ENCODE results near the gene COL17A1. TPM values are rescaled to one million over a fixed set of nuclear protein-coding genes. Genes with fewer than 3 reads are reported as not detected.

The COL17A1 gene
- polyA plus RNA-seq (2013, experiment 1 of 2) = 1.3 TPM
- 1.2 TPM for polyA plus RNA-seq (2013, experiment 2 of 2)

DNA sequence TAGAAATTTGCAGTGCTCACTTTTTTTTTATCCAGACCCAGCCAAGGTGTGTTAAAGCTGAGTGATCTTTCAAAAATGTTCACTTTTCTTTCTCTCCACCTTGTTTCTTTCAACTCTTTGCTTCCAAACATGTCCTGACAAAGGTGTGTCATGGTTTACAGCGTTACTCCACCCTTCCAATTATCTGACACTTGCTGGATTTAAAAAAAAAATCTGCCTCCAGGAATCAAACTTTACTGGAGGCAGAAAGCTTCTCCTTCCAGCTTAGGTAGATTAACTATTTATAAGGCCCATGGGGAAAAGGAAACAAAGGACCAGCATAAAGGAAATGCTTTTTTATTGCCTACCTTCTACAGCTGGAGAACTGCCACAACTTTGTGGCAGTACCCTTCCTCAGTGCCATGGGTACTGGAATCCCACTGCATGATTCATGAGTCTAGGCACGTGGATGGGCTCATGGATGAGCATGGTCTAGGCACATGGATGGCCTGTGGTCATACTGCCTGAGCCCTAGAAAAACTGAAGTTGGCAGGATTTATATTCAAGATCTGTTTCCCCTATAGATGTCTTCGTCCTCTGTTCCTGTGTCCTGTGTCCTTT is at the start of gene COL17A1:
Gene COL17A1, minus strand, starts transcription at position 80 of the 600 bp plus-strand sequence. CDS start 5,207 bp downstream, outside the sequence.
- H4K8ac ChIP-seq (ENCODE audit: low read depth, low read length) = no peak within 1 kb of the TSS
- no peak within 1 kb of the TSS for H3K4me3 ChIP-seq (ENCODE audit: low read length in 2 of 2)
- H4K91ac ChIP-seq (ENCODE audit: low read depth, low read length, poor library complexity) = no peak within 1 kb of the TSS
- H3K27ac ChIP-seq (replicated peaks; ENCODE audit: low read length) = no peak within 1 kb of the TSS
- H3K4me1 ChIP-seq (ENCODE audit: control insufficient read depth in 2 of 2, insufficient read depth in 1 of 2, low read depth in 1 of 2, low read length in 2 of 2) = peaks cover 9 to 12% of the 10 kb centered on the region in 2 donors
- no peak within 1 kb of the TSS for H3K23ac ChIP-seq (ENCODE audit: low read depth, low read length, poor library complexity)
- no peak within 1 kb of the TSS for H2BK12ac ChIP-seq (ENCODE audit: low read length)
- H3K27me3 ChIP-seq (ENCODE audit: control insufficient read depth in 3 of 3, insufficient read depth in 3 of 3, low read depth in 1 of 3, low read length in 3 of 3) = no peaks in the 10 kb centered on the region
- H2BK5ac ChIP-seq (ENCODE audit: low read length) = no peak within 1 kb of the TSS
- H3K4ac ChIP-seq (ENCODE audit: low read length) = no peak within 1 kb of the TSS
- H3K14ac ChIP-seq (ENCODE audit: low read length) = no peak within 1 kb of the TSS
- DNase-seq (ENCODE audit: low spot score) = no peak
- H2AK5ac ChIP-seq (ENCODE audit: low read depth, low read length) = no peak within 1 kb of the TSS
- no peaks in the 10 kb centered on the region for H3K79me1 ChIP-seq (ENCODE audit: low read depth, low read length)
- WGBS, 2 donors (ENCODE audit: extremely low coverage in 2 of 2, insufficient read length in 2 of 2, insufficient replicate concordance in 1 of 2) = no CpG with 5 or more reads among the region's 3 CpGs
- no peak within 1 kb of the TSS for H3K4me2 ChIP-seq (ENCODE audit: insufficient read depth, low read length, poor library complexity, severe bottlenecking)
- no peak within 1 kb of the TSS for H2BK120ac ChIP-seq (ENCODE audit: low read depth, low read length)
- H3K9ac ChIP-seq (ENCODE audit: low read depth, low read length, poor library complexity) = no peak within 1 kb of the TSS
- no peak within 1 kb of the TSS for H3K18ac ChIP-seq (ENCODE audit: low read length)
- H2BK15ac ChIP-seq (ENCODE audit: low read length) = no peak within 1 kb of the TSS
- H3K9me3 ChIP-seq (replicated peaks in 1 of 2; ENCODE audit: control insufficient read depth in 2 of 2, insufficient read depth in 1 of 2, low read depth in 1 of 2, low read length in 2 of 2) = no peaks in the 10 kb centered on the region
- H3K36me3 ChIP-seq (replicated peaks in 1 of 2; ENCODE audit: control insufficient read depth in 2 of 2, insufficient read depth in 2 of 2, low read length in 2 of 2) = no peaks in the 10 kb centered on the region
- H2AFZ ChIP-seq (ENCODE audit: low read length) = no peak within 1 kb of the TSS

DNA sequence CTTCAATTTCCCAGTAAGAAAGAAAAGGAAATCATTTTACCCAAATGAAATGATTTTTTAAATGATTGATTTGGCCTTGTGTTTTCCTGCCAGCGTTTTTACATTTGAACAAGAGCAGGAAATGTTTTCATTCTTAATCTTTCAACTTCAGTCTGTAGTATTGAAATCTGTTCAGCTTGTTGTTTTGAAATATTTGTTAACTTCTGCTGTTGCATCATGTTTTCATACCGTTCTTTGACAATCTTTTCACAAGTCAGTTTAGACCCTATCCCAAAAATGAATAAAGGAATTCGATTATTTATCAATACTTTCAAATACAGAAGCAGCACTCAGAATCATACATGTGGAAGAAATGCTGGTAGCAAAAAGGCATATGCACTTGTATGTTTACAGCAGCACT is 44.4 kb upstream of the COL17A1 start:
- Histone ChIP-seq H2BK120ac (ENCODE audit: low read depth, low read length) (no peak overlapping the region), H2BK15ac (ENCODE audit: low read length) (no peak overlapping the region), H2BK12ac (ENCODE audit: low read length) (no peak overlapping the region), H3K36me3 (replicated peaks in 1 of 2; ENCODE audit: control insufficient read depth in 2 of 2, insufficient read depth in 2 of 2, low read length in 2 of 2) (peaks cover 0 to 14% of the 10 kb centered on the region in 2 donors), H3K23ac (ENCODE audit: low read depth, low read length, poor library complexity) (no peak overlapping the region), H2BK5ac (ENCODE audit: low read length) (no peak overlapping the region), H3K9me3 (replicated peaks in 1 of 2; ENCODE audit: control insufficient read depth in 2 of 2, insufficient read depth in 1 of 2, low read depth in 1 of 2, low read length in 2 of 2) (no peaks in the 10 kb centered on the region), H4K8ac (ENCODE audit: low read depth, low read length) (no peak overlapping the region), H3K4me1 (ENCODE audit: control insufficient read depth in 2 of 2, insufficient read depth in 1 of 2, low read depth in 1 of 2, low read length in 2 of 2) (peaks cover 0 to 5% of the 10 kb centered on the region in 2 donors), H4K91ac (ENCODE audit: low read depth, low read length, poor library complexity) (no peak overlapping the region), H3K4me2 (ENCODE audit: insufficient read depth, low read length, poor library complexity, severe bottlenecking) (no peak overlapping the region), H3K79me1 (ENCODE audit: low read depth, low read length) (no peaks in the 10 kb centered on the region), H2AK5ac (ENCODE audit: low read depth, low read length) (no peak overlapping the region), H3K18ac (ENCODE audit: low read length) (no peak overlapping the region), H3K4ac (ENCODE audit: low read length) (no peak overlapping the region), H3K27ac (replicated peaks; ENCODE audit: low read length) (no peak overlapping the region), H3K27me3 (ENCODE audit: control insufficient read depth in 3 of 3, insufficient read depth in 3 of 3, low read depth in 1 of 3, low read length in 3 of 3) (no peaks in the 10 kb centered on the region), H3K4me3 (ENCODE audit: low read length in 2 of 2) (no peak overlapping the region), H3K9ac (ENCODE audit: low read depth, low read length, poor library complexity) (no peak overlapping the region), H3K14ac (ENCODE audit: low read length) (no peak overlapping the region), H2AFZ (ENCODE audit: low read length) (no peak overlapping the region)
- no CpG with 5 or more reads among the region's 3 CpGs for WGBS, 2 donors (ENCODE audit: extremely low coverage in 2 of 2, insufficient read length in 2 of 2, insufficient replicate concordance in 1 of 2)
- DNase-seq (ENCODE audit: low spot score) = no peak

DNA sequence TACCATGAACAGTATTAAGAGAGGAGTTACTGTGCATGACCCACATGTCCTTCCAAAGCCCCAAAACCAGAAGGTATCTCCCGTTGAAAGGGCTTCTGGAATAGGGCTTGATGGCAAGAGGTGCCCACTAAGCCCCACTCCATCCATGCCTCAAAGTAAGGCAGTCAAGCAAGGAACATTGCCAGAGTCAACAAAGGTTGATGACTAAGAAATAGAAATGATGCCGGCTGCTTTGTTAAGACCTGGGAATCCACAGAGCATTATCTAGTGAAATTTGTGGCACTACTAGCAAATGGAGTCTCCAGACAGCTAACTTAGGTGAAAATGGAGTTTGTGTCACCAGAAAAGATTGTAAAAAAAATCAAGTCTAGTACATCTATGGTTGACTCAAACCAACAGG is 42.5 kb upstream of the COL17A1 start:
- no peak overlapping the region for H3K4me2 ChIP-seq (ENCODE audit: insufficient read depth, low read length, poor library complexity, severe bottlenecking)
- no peak overlapping the region for H3K18ac ChIP-seq (ENCODE audit: low read length)
- H3K27me3 ChIP-seq (ENCODE audit: control insufficient read depth in 3 of 3, insufficient read depth in 3 of 3, low read depth in 1 of 3, low read length in 3 of 3) = no peaks in the 10 kb centered on the region
- H2AK5ac ChIP-seq (ENCODE audit: low read depth, low read length) = no peak overlapping the region
- no peak for DNase-seq (ENCODE audit: low spot score)
- H4K8ac ChIP-seq (ENCODE audit: low read depth, low read length) = no peak overlapping the region
- H3K23ac ChIP-seq (ENCODE audit: low read depth, low read length, poor library complexity) = no peak overlapping the region
- no peak overlapping the region for H2BK5ac ChIP-seq (ENCODE audit: low read length)
- H2BK15ac ChIP-seq (ENCODE audit: low read length) = no peak overlapping the region
- no peak overlapping the region for H4K91ac ChIP-seq (ENCODE audit: low read depth, low read length, poor library complexity)
- no peak overlapping the region for H2BK12ac ChIP-seq (ENCODE audit: low read length)
- no peak overlapping the region for H2BK120ac ChIP-seq (ENCODE audit: low read depth, low read length)
- H3K27ac ChIP-seq (replicated peaks; ENCODE audit: low read length) = no peak overlapping the region
- no CpG with 5 or more reads among the region's 2 CpGs for WGBS, 2 donors (ENCODE audit: extremely low coverage in 2 of 2, insufficient read length in 2 of 2, insufficient replicate concordance in 1 of 2)
- H3K9ac ChIP-seq (ENCODE audit: low read depth, low read length, poor library complexity) = no peak overlapping the region
- no peak overlapping the region for H3K4me3 ChIP-seq (ENCODE audit: low read length in 2 of 2)
- no peak overlapping the region for H2AFZ ChIP-seq (ENCODE audit: low read length)
- no peaks in the 10 kb centered on the region for H3K9me3 ChIP-seq (replicated peaks in 1 of 2; ENCODE audit: control insufficient read depth in 2 of 2, insufficient read depth in 1 of 2, low read depth in 1 of 2, low read length in 2 of 2)
- peaks cover 0 to 5% of the 10 kb centered on the region in 2 donors for H3K4me1 ChIP-seq (ENCODE audit: control insufficient read depth in 2 of 2, insufficient read depth in 1 of 2, low read depth in 1 of 2, low read length in 2 of 2)
- H3K36me3 ChIP-seq (replicated peaks in 1 of 2; ENCODE audit: control insufficient read depth in 2 of 2, insufficient read depth in 2 of 2, low read length in 2 of 2) = peaks cover 0 to 25% of the 10 kb centered on the region in 2 donors
- no peak overlapping the region for H3K14ac ChIP-seq (ENCODE audit: low read length)
- H3K79me1 ChIP-seq (ENCODE audit: low read depth, low read length) = no peaks in the 10 kb centered on the region
- no peak overlapping the region for H3K4ac ChIP-seq (ENCODE audit: low read length)

DNA sequence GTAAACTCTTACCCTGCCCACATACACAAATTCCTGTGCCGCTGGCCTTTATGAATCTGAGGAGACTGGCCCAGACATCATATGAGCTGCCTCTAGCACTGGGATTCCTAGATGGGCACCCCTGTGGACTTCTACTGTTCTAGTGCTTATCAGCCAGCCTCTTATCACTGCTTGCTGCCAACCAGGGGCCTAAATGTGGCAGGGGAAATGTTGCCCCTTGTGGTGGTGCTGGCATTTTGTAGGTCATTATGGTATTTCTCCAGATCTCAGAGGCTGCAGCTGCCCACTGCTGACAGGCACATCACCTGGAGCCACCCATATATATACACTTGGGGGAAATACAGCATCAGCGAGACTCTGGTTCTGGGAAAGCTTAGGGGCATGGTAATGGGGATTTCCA is 41.7 kb upstream of the COL17A1 start:
- Histone ChIP-seq H2AFZ (ENCODE audit: low read length) (no peak overlapping the region), H2BK5ac (ENCODE audit: low read length) (no peak overlapping the region), H3K4ac (ENCODE audit: low read length) (no peak overlapping the region), H3K4me1 (ENCODE audit: control insufficient read depth in 2 of 2, insufficient read depth in 1 of 2, low read depth in 1 of 2, low read length in 2 of 2) (peaks cover 0 to 5% of the 10 kb centered on the region in 2 donors), H3K36me3 (replicated peaks in 1 of 2; ENCODE audit: control insufficient read depth in 2 of 2, insufficient read depth in 2 of 2, low read length in 2 of 2) (peaks cover 0 to 25% of the 10 kb centered on the region in 2 donors), H2BK12ac (ENCODE audit: low read length) (no peak overlapping the region), H4K91ac (ENCODE audit: low read depth, low read length, poor library complexity) (no peak overlapping the region), H2AK5ac (ENCODE audit: low read depth, low read length) (no peak overlapping the region), H3K27ac (replicated peaks; ENCODE audit: low read length) (no peak overlapping the region), H4K8ac (ENCODE audit: low read depth, low read length) (no peak overlapping the region), H3K14ac (ENCODE audit: low read length) (no peak overlapping the region), H3K9me3 (replicated peaks in 1 of 2; ENCODE audit: control insufficient read depth in 2 of 2, insufficient read depth in 1 of 2, low read depth in 1 of 2, low read length in 2 of 2) (no peaks in the 10 kb centered on the region), H2BK15ac (ENCODE audit: low read length) (no peak overlapping the region), H3K4me2 (ENCODE audit: insufficient read depth, low read length, poor library complexity, severe bottlenecking) (no peak overlapping the region), H3K23ac (ENCODE audit: low read depth, low read length, poor library complexity) (no peak overlapping the region), H2BK120ac (ENCODE audit: low read depth, low read length) (no peak overlapping the region), H3K9ac (ENCODE audit: low read depth, low read length, poor library complexity) (no peak overlapping the region), H3K27me3 (ENCODE audit: control insufficient read depth in 3 of 3, insufficient read depth in 3 of 3, low read depth in 1 of 3, low read length in 3 of 3) (no peaks in the 10 kb centered on the region), H3K79me1 (ENCODE audit: low read depth, low read length) (no peaks in the 10 kb centered on the region), H3K18ac (ENCODE audit: low read length) (no peak overlapping the region), H3K4me3 (ENCODE audit: low read length in 2 of 2) (no peak overlapping the region)
- no CpG with 5 or more reads among the region's 2 CpGs for WGBS, 2 donors (ENCODE audit: extremely low coverage in 2 of 2, insufficient read length in 2 of 2, insufficient replicate concordance in 1 of 2)
- peak; percentile 8 for DNase-seq (ENCODE audit: low spot score)

Measured in neuronal stem cell (in vitro differentiated cells).